A549 (cell line): ENCODE measurements around the gene C1orf35. TPM values are rescaled to one million over a fixed set of nuclear protein-coding genes. Genes with fewer than 3 reads are reported as not detected.

Source experiments
- ATAC-seq, 2 experiments: fragments of 200-7000 bp in 1 of 2; fragments of >200 bp in 1 of 2; cut with Nextera tagmentation in 1 of 2; cut with Tn5 transposase in 1 of 2; 3 replicates each; pipeline versions ENCODE4 v1.8.0 to v1.9.1; 2018 to 2020; ENCODE audit warnings: mild to moderate bottlenecking in 1 of 2, moderate library complexity in 1 of 2
- CTCF ChIA-PET: fragments of 300-600 bp; sonication (Branson Sonifier 250); formaldehyde crosslinking; extraction: SDS; loops from one replicate; lab custom pipeline; 2021; ENCODE audit warnings: antibody characterized with exemption, inconsistent platforms; lab: Yijun Ruan, JAX
- POLR2A ChIA-PET: fragments of 350-600 bp; formaldehyde crosslinking; extraction: SDS; loops from one replicate; lab custom pipeline; 2021; ENCODE audit warnings: antibody characterized with exemption, inconsistent platforms; lab: Yijun Ruan, JAX
- DNase-seq, 2 experiments: peaks; one replicate each; pipeline versions ENCODE4 v3.0.0 to v3.0.0-alpha.2; 2011 to 2016; ENCODE audit warnings: low read depth in 1 of 2, low spot score in 1 of 2
- FAIRE-seq: peaks from 2 replicates; lab custom pipeline; 2011; peaks lifted over from hg19 to GRCh38; lab: Jason Lieb, UNC
- H3K27ac ChIP-seq, 2 experiments: fragments of >200 bp; sonication (Bioruptor Twin); formaldehyde crosslinking; 3 replicates each; pipeline ENCODE4 v1.5.1; 2016 to 2017
- H3K4me1 ChIP-seq: fragments of >200 bp; sonication (Bioruptor Twin); formaldehyde crosslinking; 3 replicates; pipeline ENCODE4 v1.6.1; 2016
- H3K4me2 ChIP-seq: fragments of >200 bp; sonication (Bioruptor Twin); formaldehyde crosslinking; 3 replicates; pipeline ENCODE4 v1.6.1; 2016
- H3K4me3 ChIP-seq: fragments of >200 bp; sonication (Bioruptor Twin); formaldehyde crosslinking; 3 replicates; pipeline ENCODE4 v1.5.1; 2016
- H3K9me3 ChIP-seq: fragments of >200 bp; sonication (Bioruptor Twin); formaldehyde crosslinking; 3 replicates; pipeline ENCODE4 v1.6.1; 2016
- BHLHE40 ChIP-seq: IDR thresholded peaks from 2 replicates; pipeline ENCODE4 v1.6.1; 2012; ENCODE audit warnings: low read depth, low read length, inconsistent platforms
- EP300 ChIP-seq, 2 experiments: fragments of >200 bp; sonication (Bioruptor Twin); formaldehyde crosslinking; IDR thresholded peaks; 2 replicates in 1 of 2; 3 replicates in 1 of 2; pipeline ENCODE4 v1.6.1; 2016 to 2017
- GATA3 ChIP-seq: IDR thresholded peaks from 2 replicates; pipeline ENCODE4 v1.6.1; 2012; ENCODE audit warnings: borderline replicate concordance
- JUN ChIP-seq, 2 experiments: fragments of >200 bp; sonication (Bioruptor Twin); formaldehyde crosslinking; IDR thresholded peaks; 2 replicates in 1 of 2; 3 replicates in 1 of 2; pipeline ENCODE4 v1.6.1; 2016 to 2017
- NFE2L2 ChIP-seq: fragments of 150-350 bp; conservative IDR thresholded peaks from 2 replicates; pipeline ENCODE4 v1.6.1; 2014; ENCODE audit warnings: low read length
- NPAS2 ChIP-seq: fragments of 250-450 bp; sonication (Bioruptor Pico); IDR thresholded peaks from 2 replicates; pipeline ENCODE4 v1.8.0; 2022; ENCODE audit warnings: mild to moderate bottlenecking, moderate library complexity, borderline replicate concordance
- PHF8 ChIP-seq: fragments of 200-600 bp; sonication (generic); IDR thresholded peaks from 2 replicates; pipeline ENCODE4 v1.6.1; 2016; ENCODE audit warnings: low read depth, mild to moderate bottlenecking, antibody characterized with exemption, moderate library complexity, borderline replicate concordance
- POLR2AphosphoS2 ChIP-seq: conservative IDR thresholded peaks from 2 replicates; pipeline ENCODE4 v1.6.1; 2012; ENCODE audit warnings: low read length, improper control_type of control experiment, inconsistent platforms
- RFX5 ChIP-seq: fragments of 450-650 bp; IDR thresholded peaks from 2 replicates; pipeline ENCODE4 v1.7.1; 2014; ENCODE audit warnings: antibody characterized with exemption, mild to moderate bottlenecking, moderate library complexity
- RNF2 ChIP-seq: fragments of 200-600 bp; sonication (generic); IDR thresholded peaks from 2 replicates; pipeline ENCODE4 v1.6.1; 2016; ENCODE audit warnings: low read depth, mild to moderate bottlenecking, antibody characterized with exemption, moderate library complexity, borderline replicate concordance
- ZNF302 ChIP-seq: fragments of 250-450 bp; sonication (Bioruptor Pico); IDR thresholded peaks from 2 replicates; pipeline ENCODE4 v1.9.0; 2021; ENCODE audit warnings: inconsistent platforms, mild to moderate bottlenecking, moderate library complexity
- ZSCAN20 ChIP-seq: fragments of 250-450 bp; sonication (Bioruptor Pico); IDR thresholded peaks from 2 replicates; pipeline ENCODE4 v1.8.0; 2022; ENCODE audit warnings: mild to moderate bottlenecking, moderate library complexity
- WGBS: methylation state at CpG from one replicate; pipeline ENCODE4 v1.1.6; 2017; ENCODE audit errors: missing lambda C conversion rate; 5-methylcytosine and 5-hydroxymethylcytosine counted together
- polyA plus RNA-seq, 4 experiments: library from polyadenylated mRNA; depleted of rRNA in 3 of 4; stranded (reverse); fragments of >200 nt; fragmentation: RNase III in 1 of 4; extraction: RNeasy Plus Mini Kit Qiagen cat#74134 plus additional on column Dnase treatment in 1 of 4; gene quantifications; 2 replicates in 3 of 4; 3 replicates in 1 of 4; pipeline ENCODE4 v1.2.3, GENCODE V29; 2011 to 2017
- TF ChIP-seq, protein P1 (sequence below): fragments of 450-650 bp; IDR thresholded peaks from 2 replicates; pipeline ENCODE4 v1.6.1; 2014; ENCODE audit warnings: antibody characterized with exemption
- TF ChIP-seq, protein P2 (sequence below): fragments of 150-350 bp; IDR thresholded peaks from 2 replicates; pipeline ENCODE4 v1.6.1; 2014; ENCODE audit warnings: low read depth, mild to moderate bottlenecking, low read length
- TF ChIP-seq, protein P3 (sequence below): IDR thresholded peaks from 2 replicates; pipeline ENCODE4 v1.6.1; 2012; ENCODE audit warnings: low read depth, borderline replicate concordance
- TF ChIP-seq, protein P4 (sequence below): fragments of 200-600 bp; sonication (generic); IDR thresholded peaks from 2 replicates; pipeline ENCODE4 v1.6.1; 2016; ENCODE audit warnings: antibody characterized with exemption, mild to moderate bottlenecking, moderate library complexity

Gene C1orf35
- polyA plus RNA-seq, 2 of the 4 experiments (the other 2 are of a cell fraction) = 9.8 to 28.9 TPM

GRCh38 chr1:228151180-228151925, 48.2 kb upstream of the C1orf35 start:
- no peak overlapping the region for H3K27ac ChIP-seq
- no peak overlapping the region for H3K4me3 ChIP-seq
- ChIA-PET CTCF (interaction anchor here (1.5 to 8.2 kb wide), 4 partner anchors 11 to 21 kb away, joined by 4 to 89 read pairs (median 5); partner anchors contain the start of gene IBA57), POLR2A (interaction anchor here (1.6 to 4.0 kb wide), 2 partner anchors 8 to 14 kb away, joined by 4 to 35 read pairs; partner anchors contain the start of gene IBA57)
- TF ChIP-seq ZNF302 (CRISPR knock-in tag) (no peak), EP300 (IDR thresholded peaks at IDR 0.05) (no peak), NFE2L2 (no peak), POLR2AphosphoS2 (no peak), PHF8 (no peak), JUN (IDR thresholded peaks at IDR 0.05) (no peak)
- TF ChIP-seq, protein P1, sequence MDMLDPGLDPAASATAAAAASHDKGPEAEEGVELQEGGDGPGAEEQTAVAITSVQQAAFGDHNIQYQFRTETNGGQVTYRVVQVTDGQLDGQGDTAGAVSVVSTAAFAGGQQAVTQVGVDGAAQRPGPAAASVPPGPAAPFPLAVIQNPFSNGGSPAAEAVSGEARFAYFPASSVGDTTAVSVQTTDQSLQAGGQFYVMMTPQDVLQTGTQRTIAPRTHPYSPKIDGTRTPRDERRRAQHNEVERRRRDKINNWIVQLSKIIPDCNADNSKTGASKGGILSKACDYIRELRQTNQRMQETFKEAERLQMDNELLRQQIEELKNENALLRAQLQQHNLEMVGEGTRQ = no peak
- TF ChIP-seq, protein P2, sequence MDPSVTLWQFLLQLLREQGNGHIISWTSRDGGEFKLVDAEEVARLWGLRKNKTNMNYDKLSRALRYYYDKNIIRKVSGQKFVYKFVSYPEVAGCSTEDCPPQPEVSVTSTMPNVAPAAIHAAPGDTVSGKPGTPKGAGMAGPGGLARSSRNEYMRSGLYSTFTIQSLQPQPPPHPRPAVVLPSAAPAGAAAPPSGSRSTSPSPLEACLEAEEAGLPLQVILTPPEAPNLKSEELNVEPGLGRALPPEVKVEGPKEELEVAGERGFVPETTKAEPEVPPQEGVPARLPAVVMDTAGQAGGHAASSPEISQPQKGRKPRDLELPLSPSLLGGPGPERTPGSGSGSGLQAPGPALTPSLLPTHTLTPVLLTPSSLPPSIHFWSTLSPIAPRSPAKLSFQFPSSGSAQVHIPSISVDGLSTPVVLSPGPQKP = no peak
- TF ChIP-seq, protein P3, sequence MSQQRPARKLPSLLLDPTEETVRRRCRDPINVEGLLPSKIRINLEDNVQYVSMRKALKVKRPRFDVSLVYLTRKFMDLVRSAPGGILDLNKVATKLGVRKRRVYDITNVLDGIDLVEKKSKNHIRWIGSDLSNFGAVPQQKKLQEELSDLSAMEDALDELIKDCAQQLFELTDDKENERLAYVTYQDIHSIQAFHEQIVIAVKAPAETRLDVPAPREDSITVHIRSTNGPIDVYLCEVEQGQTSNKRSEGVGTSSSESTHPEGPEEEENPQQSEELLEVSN = no peak
- H3K4me2 ChIP-seq = no peak overlapping the region
- peaks cover 5% of the 10 kb centered on the region; the same call in 1 of the 3 replicates for H3K4me1 ChIP-seq
- ATAC-seq (peak; percentile 6 to 8; a peak in 5 of 6 replicates), FAIRE-seq (no peak), DNase-seq (no peak)
- no peaks in the 10 kb centered on the region for H3K9me3 ChIP-seq
- WGBS = 84% methylated on average over 10 of the region's 12 CpGs

GRCh38 chr1:228150461-228151179, 47.5 kb upstream of the C1orf35 start:
- no peaks in the 10 kb centered on the region for H3K9me3 ChIP-seq
- TF ChIP-seq, protein P1 = no peak
- TF ChIP-seq RNF2 (no peak), ZNF302 (CRISPR knock-in tag) (no peak), NPAS2 (no peak), BHLHE40 (no peak), ZSCAN20 (CRISPR knock-in tag) (no peak), RFX5 (no peak), GATA3 (no peak)
- TF ChIP-seq, protein P4, sequence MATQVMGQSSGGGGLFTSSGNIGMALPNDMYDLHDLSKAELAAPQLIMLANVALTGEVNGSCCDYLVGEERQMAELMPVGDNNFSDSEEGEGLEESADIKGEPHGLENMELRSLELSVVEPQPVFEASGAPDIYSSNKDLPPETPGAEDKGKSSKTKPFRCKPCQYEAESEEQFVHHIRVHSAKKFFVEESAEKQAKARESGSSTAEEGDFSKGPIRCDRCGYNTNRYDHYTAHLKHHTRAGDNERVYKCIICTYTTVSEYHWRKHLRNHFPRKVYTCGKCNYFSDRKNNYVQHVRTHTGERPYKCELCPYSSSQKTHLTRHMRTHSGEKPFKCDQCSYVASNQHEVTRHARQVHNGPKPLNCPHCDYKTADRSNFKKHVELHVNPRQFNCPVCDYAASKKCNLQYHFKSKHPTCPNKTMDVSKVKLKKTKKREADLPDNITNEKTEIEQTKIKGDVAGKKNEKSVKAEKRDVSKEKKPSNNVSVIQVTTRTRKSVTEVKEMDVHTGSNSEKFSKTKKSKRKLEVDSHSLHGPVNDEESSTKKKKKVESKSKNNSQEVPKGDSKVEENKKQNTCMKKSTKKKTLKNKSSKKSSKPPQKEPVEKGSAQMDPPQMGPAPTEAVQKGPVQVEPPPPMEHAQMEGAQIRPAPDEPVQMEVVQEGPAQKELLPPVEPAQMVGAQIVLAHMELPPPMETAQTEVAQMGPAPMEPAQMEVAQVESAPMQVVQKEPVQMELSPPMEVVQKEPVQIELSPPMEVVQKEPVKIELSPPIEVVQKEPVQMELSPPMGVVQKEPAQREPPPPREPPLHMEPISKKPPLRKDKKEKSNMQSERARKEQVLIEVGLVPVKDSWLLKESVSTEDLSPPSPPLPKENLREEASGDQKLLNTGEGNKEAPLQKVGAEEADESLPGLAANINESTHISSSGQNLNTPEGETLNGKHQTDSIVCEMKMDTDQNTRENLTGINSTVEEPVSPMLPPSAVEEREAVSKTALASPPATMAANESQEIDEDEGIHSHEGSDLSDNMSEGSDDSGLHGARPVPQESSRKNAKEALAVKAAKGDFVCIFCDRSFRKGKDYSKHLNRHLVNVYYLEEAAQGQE = no peak
- ATAC-seq (peak; percentile 17 to 26; a peak in 4 of 6 replicates), FAIRE-seq (no peak), DNase-seq (no peak)
- peaks cover 5% of the 10 kb centered on the region; the same call in 1 of the 3 replicates for H3K4me1 ChIP-seq
- no peak overlapping the region for H3K4me2 ChIP-seq
- CTCF ChIA-PET = interaction anchor here (1.5 to 8.2 kb wide), 3 partner anchors 10 to 18 kb away, joined by 4 to 89 read pairs (median 5); partner anchors contain the start of gene IBA57
- POLR2A ChIA-PET = interaction anchor here (1.6 to 4.0 kb wide), 2 partner anchors 9 to 14 kb away, joined by 4 to 35 read pairs; partner anchors contain the start of gene IBA57
- no peak overlapping the region for H3K27ac ChIP-seq
- WGBS = 93% methylated on average over 10 of the region's 17 CpGs
- no peak overlapping the region for H3K4me3 ChIP-seq
